ENCODE results near the gene ZNF646.

The ZNF646 gene

GRCh38 chr16:31108794-31109558 lies 34.8 kb downstream of the ZNF646 start:
- no peak for DNase-seq

GRCh38 chr16:31109622-31110021 lies 35.4 kb downstream of the ZNF646 start:
- DNase-seq: no peak

- DNase-seq: no peak
These were observed 36.1 kb downstream of the ZNF646 start for GRCh38 chr16:31110106-31111034.

- no peak for DNase-seq
These were observed 37.8 kb downstream of the ZNF646 start for GRCh38 chr16:31111881-31112466.

- DNase-seq: no peak
These were observed 38.5 kb downstream of the ZNF646 start for GRCh38 chr16:31112711-31113110.

- no peak for DNase-seq
These were observed 39.2 kb downstream of the ZNF646 start for GRCh38 chr16:31113121-31114120.

GRCh38 chr16:31114468-31114867 lies 40.2 kb downstream of the ZNF646 start:
- DNase-seq: no peak

- DNase-seq: peak; percentile 98
These were observed 43.4 kb downstream of the ZNF646 start, which contains the start of gene KAT8 for GRCh38 chr16:31117384-31118222. Gene KAT8 (plus strand): TSS chr16:31117664. CDS start chr16:31117682, 18 bp downstream.

- no peak for DNase-seq
These were observed 44.3 kb downstream of the ZNF646 start for GRCh38 chr16:31118223-31119155.

GRCh38 chr16:31120129-31120528 lies 45.9 kb downstream of the ZNF646 start:
- DNase-seq: no peak

- DNase-seq: no peak
These were observed 51.6 kb downstream of the ZNF646 start for GRCh38 chr16:31125844-31126243.

GRCh38 chr16:31127182-31127581 lies 53.0 kb downstream of the ZNF646 start:
- DNase-seq: no peak

- DNase-seq: peak; percentile 42
These were observed 54.7 kb downstream of the ZNF646 start for GRCh38 chr16:31128711-31129567.

- DNase-seq: no peak
These were observed 55.5 kb downstream of the ZNF646 start for GRCh38 chr16:31129568-31130335.

GRCh38 chr16:31130336-31130891 lies 56.2 kb downstream of the ZNF646 start:
- no peak for DNase-seq

- DNase-seq: no peak
These were observed 56.7 kb downstream of the ZNF646 start for GRCh38 chr16:31130899-31131298.

GRCh38 chr16:31131416-31131815 lies 57.2 kb downstream of the ZNF646 start:
- DNase-seq: no peak

GRCh38 chr16:31131841-31132271 lies 57.6 kb downstream of the ZNF646 start:
- no peak for DNase-seq
